ENCODE measurements around the gene PTCH1.

DNA sequence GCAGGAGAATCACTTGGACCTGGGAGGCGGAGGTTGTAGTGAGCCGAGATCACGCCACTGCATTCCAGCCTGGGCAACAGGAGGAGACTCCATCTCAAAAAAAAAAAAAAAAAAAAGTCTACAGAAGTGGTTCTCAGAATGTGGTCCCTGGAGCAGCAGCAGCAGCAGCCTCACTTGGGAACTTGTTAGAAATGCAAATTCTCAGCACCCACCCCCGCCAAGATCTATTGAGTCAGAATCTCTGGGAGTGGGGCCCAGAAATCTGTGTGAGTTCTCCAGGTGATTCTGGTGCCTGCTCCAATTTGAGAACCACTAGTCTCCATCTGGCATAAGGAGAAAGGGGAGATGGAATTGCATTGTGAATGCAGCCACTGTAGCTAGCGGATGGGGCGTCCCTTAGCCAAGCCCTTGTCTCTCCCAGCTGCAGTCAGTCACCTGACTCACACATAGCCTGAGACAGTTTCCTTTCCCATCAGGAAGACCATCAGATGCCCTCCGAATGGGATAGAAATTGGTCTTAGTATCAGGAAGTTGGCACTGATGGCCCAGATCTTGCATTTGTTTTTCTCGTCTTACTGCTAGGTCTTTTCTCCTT, 12.2 kb upstream of the PTCH1 start:
- TF ChIP-seq, protein P1, sequence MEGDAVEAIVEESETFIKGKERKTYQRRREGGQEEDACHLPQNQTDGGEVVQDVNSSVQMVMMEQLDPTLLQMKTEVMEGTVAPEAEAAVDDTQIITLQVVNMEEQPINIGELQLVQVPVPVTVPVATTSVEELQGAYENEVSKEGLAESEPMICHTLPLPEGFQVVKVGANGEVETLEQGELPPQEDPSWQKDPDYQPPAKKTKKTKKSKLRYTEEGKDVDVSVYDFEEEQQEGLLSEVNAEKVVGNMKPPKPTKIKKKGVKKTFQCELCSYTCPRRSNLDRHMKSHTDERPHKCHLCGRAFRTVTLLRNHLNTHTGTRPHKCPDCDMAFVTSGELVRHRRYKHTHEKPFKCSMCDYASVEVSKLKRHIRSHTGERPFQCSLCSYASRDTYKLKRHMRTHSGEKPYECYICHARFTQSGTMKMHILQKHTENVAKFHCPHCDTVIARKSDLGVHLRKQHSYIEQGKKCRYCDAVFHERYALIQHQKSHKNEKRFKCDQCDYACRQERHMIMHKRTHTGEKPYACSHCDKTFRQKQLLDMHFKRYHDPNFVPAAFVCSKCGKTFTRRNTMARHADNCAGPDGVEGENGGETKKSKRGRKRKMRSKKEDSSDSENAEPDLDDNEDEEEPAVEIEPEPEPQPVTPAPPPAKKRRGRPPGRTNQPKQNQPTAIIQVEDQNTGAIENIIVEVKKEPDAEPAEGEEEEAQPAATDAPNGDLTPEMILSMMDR (IDR thresholded peaks at IDR 0.05; ENCODE audit: low read depth, low read length): no peak
- TF ChIP-seq EZH2phosphoT487 (IDR thresholded peaks at IDR 0.05; ENCODE audit: low read depth): no peak
